ENCODE data around the gene SCGB1A1.

The SCGB1A1 gene

GRCh38 chr11:62450543-62451240, 31.9 kb downstream of the SCGB1A1 start:
- DNase-seq (ENCODE audit: low read depth), result no peak

- no peak for DNase-seq (ENCODE audit: low read depth)
These were observed 32.4 kb downstream of the SCGB1A1 start for GRCh38 chr11:62451241-62451621.

GRCh38 chr11:62452261-62452660, 33.4 kb downstream of the SCGB1A1 start:
- DNase-seq (ENCODE audit: low read depth), result no peak

- DNase-seq (ENCODE audit: low read depth), result no peak
These were observed 34.1 kb downstream of the SCGB1A1 start for GRCh38 chr11:62452839-62453468.

GRCh38 chr11:62456630-62457029, 37.8 kb downstream of the SCGB1A1 start:
- no peak for DNase-seq (ENCODE audit: low read depth)

GRCh38 chr11:62457478-62457877, 38.6 kb downstream of the SCGB1A1 start:
- no peak for DNase-seq (ENCODE audit: low read depth)

- DNase-seq (ENCODE audit: low read depth), result no peak
These were observed 39.6 kb downstream of the SCGB1A1 start for GRCh38 chr11:62458212-62459002.

GRCh38 chr11:62459080-62459479, 40.2 kb downstream of the SCGB1A1 start:
- no peak for DNase-seq (ENCODE audit: low read depth)

GRCh38 chr11:62461740-62462507, 43.1 kb downstream of the SCGB1A1 start:
- no peak for DNase-seq (ENCODE audit: low read depth)

- DNase-seq (ENCODE audit: low read depth), result no peak
These were observed 43.7 kb downstream of the SCGB1A1 start for GRCh38 chr11:62462508-62462892.

- no peak for DNase-seq (ENCODE audit: low read depth)
These were observed 44.3 kb downstream of the SCGB1A1 start for GRCh38 chr11:62463121-62463542.

GRCh38 chr11:62464655-62465054, 45.8 kb downstream of the SCGB1A1 start:
- no peak for DNase-seq (ENCODE audit: low read depth)

- no peak for DNase-seq (ENCODE audit: low read depth)
These were observed 47.6 kb downstream of the SCGB1A1 start for GRCh38 chr11:62466444-62466843.

GRCh38 chr11:62468577-62468976, 49.7 kb downstream of the SCGB1A1 start:
- no peak for DNase-seq (ENCODE audit: low read depth)

GRCh38 chr11:62471603-62472002, 52.8 kb downstream of the SCGB1A1 start:
- DNase-seq (ENCODE audit: low read depth), result no peak

- DNase-seq (ENCODE audit: low read depth), result no peak
These were observed 53.4 kb downstream of the SCGB1A1 start for GRCh38 chr11:62472063-62472884.

Measured in activated T-cell treated with anti-CD3 and anti-CD28 coated beads for 48 hours (primary cell).